Right lung (tissue), 5 donors: ENCODE results near the gene GTF2H3. TPM values are rescaled to one million over a fixed set of nuclear protein-coding genes. Genes with fewer than 3 reads are reported as not detected.

Source experiments
- DNase-seq, 2 donors: peaks; one replicate each; pipeline ENCODE4 v3.0.0-alpha.2; 2013
- polyA plus RNA-seq, 5 donors: library from polyadenylated mRNA; unstranded; fragments of 120-200 nt; gene quantifications; one replicate each; pipeline versions ENCODE4 v1.2.1 to v1.2.3, GENCODE V29; 2013; ENCODE audit warnings: inconsistent platforms in 1 of 5, low replicate concordance in 1 of 5; ENCODE audit not compliant: insufficient read length in 5 of 5, insufficient read depth in 1 of 5

The GTF2H3 gene
- polyA plus RNA-seq, 5 donors = 27.6 to 45.5 (median 39.6) TPM

GRCh38 chr12:123696646-123697045, 63.0 kb downstream of the GTF2H3 start:
- no peak for DNase-seq

GRCh38 chr12:123705935-123706334, 72.3 kb downstream of the GTF2H3 start:
- DNase-seq = no peak

DNA sequence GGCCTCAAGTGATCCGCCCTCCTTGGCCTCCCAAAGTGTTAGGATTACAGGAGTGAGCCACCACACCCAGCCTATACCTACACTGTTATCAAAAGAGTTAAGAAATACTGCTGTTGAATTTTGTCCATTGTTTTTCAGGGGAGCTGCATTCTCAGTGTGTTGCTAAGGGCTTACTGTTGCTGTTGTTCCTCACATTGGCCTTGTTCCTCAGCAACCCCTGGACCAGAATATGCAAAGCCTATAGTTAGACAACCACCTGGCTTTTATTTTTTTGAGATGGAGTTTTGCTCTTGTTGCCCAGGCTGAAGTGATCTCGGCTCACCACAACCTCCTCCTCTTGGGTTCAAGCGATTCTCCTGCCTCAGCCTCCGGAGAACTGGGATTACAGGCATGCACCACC, 73.8 kb downstream of the GTF2H3 start:
- no peak for DNase-seq

Other genes with a start within 250 kb of the GTF2H3 start
- 10 to 100 TPM; 55.3 to 59.5 (median 56.0) TPM for gene KMT5A, start 249.7 kb upstream of the GTF2H3 start, polyA plus RNA-seq
- gene RILPL2, start 197.1 kb upstream of the GTF2H3 start, polyA plus RNA-seq = 1 to 10 TPM; 4.5 to 5.8 (median 5.3) TPM
- 10 to 100 TPM; 32.1 to 40.4 (median 37.4) TPM for gene SNRNP35, start 175.7 kb upstream of the GTF2H3 start, polyA plus RNA-seq
- gene RILPL1, start 100.1 kb upstream of the GTF2H3 start, polyA plus RNA-seq = 10 to 100 TPM; 15.8 to 26.7 (median 22.6) TPM
- 100 to 1,000 TPM; 183 to 208 (median 198) TPM for gene TMED2, start 49.3 kb upstream of the GTF2H3 start, polyA plus RNA-seq
- gene DDX55, start 31.7 kb upstream of the GTF2H3 start, polyA plus RNA-seq = 10 to 100 TPM; 40.4 to 45.7 (median 42.7) TPM
- 10 to 100 TPM; 63.2 to 74.6 (median 64.2) TPM for gene EIF2B1, start 143 bp upstream of the GTF2H3 start, polyA plus RNA-seq
- 10 to 100 TPM; 19.6 to 28.6 (median 26.4) TPM for gene TCTN2, start 37.3 kb downstream of the GTF2H3 start, polyA plus RNA-seq
- gene ATP6V0A2, start 78.5 kb downstream of the GTF2H3 start, polyA plus RNA-seq = 10 to 100 TPM; 17.2 to 25.3 (median 23.1) TPM
- gene DNAH10, start 128.5 kb downstream of the GTF2H3 start, polyA plus RNA-seq = 1 to 10 TPM; 3.3 to 8.5 (median 6.0) TPM